H1 (cell line): ENCODE measurements around the gene DNAJC10. TPM values are rescaled to one million over a fixed set of nuclear protein-coding genes. Genes with fewer than 3 reads are reported as not detected.

Experiments
- CTCF ChIA-PET: fragments of 300-600 bp; sonication (Branson Sonifier 250); formaldehyde crosslinking; loops from one replicate; lab custom pipeline; 2021; ENCODE audit not compliant: partially characterized antibody; lab: Charles Lee
- POLR2A ChIA-PET: fragments of 300-600 bp; sonication (Branson Sonifier 250); formaldehyde crosslinking; loops from one replicate; lab custom pipeline; 2021; ENCODE audit warnings: inconsistent platforms; ENCODE audit not compliant: partially characterized antibody; lab: Charles Lee
- DNase-seq, 2 experiments: peaks; one replicate each; pipeline versions ENCODE4 v3.0.0 to v3.0.0-alpha.2; 2010 to 2022; ENCODE audit warnings: low spot score in 2 of 2, low read depth in 1 of 2, mixed read lengths in 1 of 2
- FAIRE-seq: peaks from 2 replicates; lab custom pipeline; 2011; peaks lifted over from hg19 to GRCh38; lab: Jason Lieb, UNC
- H2AFZ ChIP-seq: 2 replicates; pipeline ENCODE4 v1.8.1; 2012; ENCODE audit warnings: low read length, inconsistent platforms
- H2AK5ac ChIP-seq: 2 replicates; pipeline ENCODE4 v1.6.1; 2013; ENCODE audit warnings: low read depth, low read length
- H2BK120ac ChIP-seq: replicated peaks from 2 replicates; pipeline ENCODE3; 2013; ENCODE audit warnings: low read depth, low read length, inconsistent platforms
- H2BK12ac ChIP-seq: 2 replicates; pipeline ENCODE4 v1.6.1; 2013; ENCODE audit warnings: low read depth, low read length
- H2BK15ac ChIP-seq: 2 replicates; pipeline ENCODE4 v1.6.1; 2013; ENCODE audit warnings: low read length
- H2BK20ac ChIP-seq: 2 replicates; pipeline ENCODE4 v1.6.1; 2013; ENCODE audit warnings: low read length
- H2BK5ac ChIP-seq: 2 replicates; pipeline ENCODE4 v1.6.1; 2013; ENCODE audit warnings: low read depth, low read length
- H3K14ac ChIP-seq: 2 replicates; pipeline ENCODE4 v1.6.1; 2013; ENCODE audit warnings: inconsistent platforms; ENCODE audit not compliant: insufficient read length
- H3K18ac ChIP-seq: 2 replicates; pipeline ENCODE4 v1.6.1; 2013; ENCODE audit warnings: low read length; ENCODE audit errors: extremely low read depth
- H3K23ac ChIP-seq: 2 replicates; pipeline ENCODE4 v1.6.1; 2013; ENCODE audit warnings: inconsistent platforms; ENCODE audit not compliant: insufficient read length
- H3K23me2 ChIP-seq: 2 replicates; pipeline ENCODE4 v1.6.1; 2013; ENCODE audit warnings: low read depth, low read length
- H3K27ac ChIP-seq: 2 replicates; pipeline ENCODE4 v1.6.1; 2011; ENCODE audit warnings: low read depth, low read length, inconsistent platforms
- H3K27me3 ChIP-seq, 4 experiments: replicated peaks in 1 of 4; 1 replicate in 1 of 4; 2 replicates in 3 of 4; pipeline versions ENCODE4 v1.6.1 to v1.8.1; 2011 to 2013; ENCODE audit warnings: low read length in 3 of 4, mild to moderate bottlenecking in 3 of 4, inconsistent platforms in 2 of 4, mixed read lengths in 2 of 4, moderate library complexity in 1 of 4; ENCODE audit not compliant: control insufficient read depth in 3 of 4, insufficient read depth in 3 of 4; ENCODE audit errors: extremely low read depth in 1 of 4
- H3K36me3 ChIP-seq, 4 experiments: 2 replicates each; pipeline versions ENCODE4 v1.6.1 to v1.8.1; 2011 to 2013; ENCODE audit warnings: mild to moderate bottlenecking in 4 of 4, low read length in 3 of 4, moderate library complexity in 2 of 4, control low read depth in 1 of 4, inconsistent platforms in 1 of 4; ENCODE audit not compliant: insufficient read depth in 4 of 4, control insufficient read depth in 2 of 4
- H3K4ac ChIP-seq: replicated peaks from 2 replicates; pipeline ENCODE3; 2013; ENCODE audit warnings: low read length, low read depth, mixed read lengths, inconsistent platforms; ENCODE audit not compliant: insufficient read length
- H3K4me1 ChIP-seq, 4 experiments: replicated peaks in 1 of 4; 1 replicate in 1 of 4; 2 replicates in 3 of 4; pipeline versions ENCODE4 v1.6.1 to v1.8.1; 2011 to 2013; ENCODE audit warnings: low read length in 3 of 4, inconsistent platforms in 2 of 4, mixed read lengths in 1 of 4; ENCODE audit not compliant: insufficient read depth in 4 of 4, control insufficient read depth in 3 of 4
- H3K4me2 ChIP-seq, 2 experiments: 2 replicates each; pipeline versions ENCODE4 v1.6.1 to v1.8.1; 2011 to 2013; ENCODE audit warnings: low read depth in 2 of 2, low read length in 2 of 2, control low read depth in 1 of 2, inconsistent platforms in 1 of 2, mild to moderate bottlenecking in 1 of 2; ENCODE audit not compliant: insufficient read depth in 1 of 2
- H3K4me3 ChIP-seq, 4 experiments: fragments of 200-600, 300-600 bp in 1 of 4; sonication (generic), shearing (Covaris generic), sonication (Bioruptor Twin) in 1 of 4; 2 replicates each; pipeline versions ENCODE4 v1.5.1 to v1.8.1; 2011 to 2016; ENCODE audit warnings: low read length in 4 of 4, low read depth in 3 of 4, control low read depth in 2 of 4, inconsistent platforms in 2 of 4, mild to moderate bottlenecking in 2 of 4, mixed read lengths in 1 of 4, moderate library complexity in 1 of 4; ENCODE audit not compliant: insufficient read depth in 2 of 4; ENCODE audit errors: extremely low read depth in 1 of 4
- H3K56ac ChIP-seq: replicated peaks from 2 replicates; pipeline ENCODE3; 2013; ENCODE audit warnings: low read depth, mild to moderate bottlenecking, mixed read lengths, low read length, inconsistent platforms; ENCODE audit not compliant: insufficient read length
- H3K79me1 ChIP-seq: 2 replicates; pipeline ENCODE4 v1.6.1; 2013; ENCODE audit warnings: low read depth, low read length, control low read depth
- H3K79me2 ChIP-seq, 2 experiments: 2 replicates each; pipeline versions ENCODE4 v1.6.1 to v1.8.1; 2012 to 2013; ENCODE audit warnings: low read length in 2 of 2, mild to moderate bottlenecking in 2 of 2, inconsistent platforms in 1 of 2; ENCODE audit not compliant: insufficient read depth in 2 of 2, control insufficient read depth in 1 of 2
- H3K9ac ChIP-seq, 4 experiments: replicated peaks in 1 of 4; 1 replicate in 1 of 4; 2 replicates in 3 of 4; pipeline versions ENCODE4 v1.6.1 to v1.8.1; 2011 to 2013; ENCODE audit warnings: low read depth in 3 of 4, low read length in 3 of 4, control low read depth in 2 of 4, mild to moderate bottlenecking in 2 of 4, moderate library complexity in 2 of 4, inconsistent platforms in 1 of 4; ENCODE audit errors: extremely low read depth in 1 of 4
- H3K9me3 ChIP-seq, 2 experiments: 2 replicates each; pipeline versions ENCODE4 v1.6.1 to v1.8.1; 2012 to 2013; ENCODE audit warnings: mild to moderate bottlenecking in 2 of 2, moderate library complexity in 2 of 2, control low read depth in 1 of 2, inconsistent platforms in 1 of 2, low read depth in 1 of 2, low read length in 1 of 2, mixed read lengths in 1 of 2; ENCODE audit not compliant: insufficient read depth in 2 of 2
- H4K20me1 ChIP-seq, 2 experiments: replicated peaks in 1 of 2; 2 replicates each; pipeline versions ENCODE3 to v1.8.1; 2011 to 2013; ENCODE audit warnings: inconsistent platforms in 2 of 2, low read length in 2 of 2, mild to moderate bottlenecking in 1 of 2; ENCODE audit not compliant: insufficient read depth in 2 of 2, control insufficient read depth in 1 of 2
- H4K5ac ChIP-seq: 2 replicates; pipeline ENCODE4 v1.6.1; 2013; ENCODE audit warnings: low read length, low read depth, mixed read lengths, inconsistent platforms; ENCODE audit not compliant: insufficient read length
- H4K8ac ChIP-seq: 2 replicates; pipeline ENCODE4 v1.8.0; 2013; ENCODE audit warnings: mild to moderate bottlenecking, moderate library complexity, low read length, inconsistent platforms; ENCODE audit not compliant: insufficient read depth; ENCODE audit errors: extremely low read depth
- H4K91ac ChIP-seq: replicated peaks from 2 replicates; pipeline ENCODE3; 2013; ENCODE audit warnings: low read length, mixed read lengths, inconsistent platforms; ENCODE audit not compliant: insufficient read length
- BRCA1 ChIP-seq: IDR thresholded peaks from 2 replicates; pipeline ENCODE4 v1.6.1; 2012; ENCODE audit warnings: low read depth, low read length, improper control_type of control experiment
- E2F6 ChIP-seq: IDR thresholded peaks from 2 replicates; pipeline ENCODE4 v1.6.1; 2012; ENCODE audit warnings: inconsistent platforms
- EP300 ChIP-seq, 2 experiments: IDR thresholded peaks; 1 replicate in 1 of 2; 2 replicates in 1 of 2; pipeline ENCODE4 v1.6.1; 2011 to 2012; ENCODE audit warnings: low read depth in 2 of 2, low read length in 2 of 2, mild to moderate bottlenecking in 2 of 2, borderline replicate concordance in 1 of 2, inconsistent platforms in 1 of 2, moderate library complexity in 1 of 2
- FOSL1 ChIP-seq: IDR thresholded peaks from 2 replicates; pipeline ENCODE4 v1.6.1; 2011; ENCODE audit warnings: mild to moderate bottlenecking, low read depth, low read length, moderate library complexity; ENCODE audit not compliant: insufficient read depth
- JUND ChIP-seq: IDR thresholded peaks from 2 replicates; pipeline ENCODE4 v1.6.1; 2011; ENCODE audit warnings: mild to moderate bottlenecking, improper control_type of control experiment, low read length
- KDM4A ChIP-seq: IDR thresholded peaks from one replicate; pipeline ENCODE4 v1.7.1; 2012; ENCODE audit warnings: low read depth, mild to moderate bottlenecking, moderate library complexity, low read length, inconsistent platforms; ENCODE audit not compliant: severe bottlenecking
- MAFK ChIP-seq: IDR thresholded peaks from 2 replicates; pipeline ENCODE4 v1.6.1; 2012; ENCODE audit warnings: low read depth, mild to moderate bottlenecking, improper control_type of control experiment, low read length
- PHF8 ChIP-seq: fragments of 200-600 bp; sonication (generic); conservative IDR thresholded peaks from 2 replicates; pipeline ENCODE4 v1.7.1; 2012; ENCODE audit warnings: low read depth, mild to moderate bottlenecking, inconsistent platforms, low read length, moderate library complexity
- POLR2A ChIP-seq, 2 experiments: IDR thresholded peaks; 1 replicate in 1 of 2; 2 replicates in 1 of 2; pipeline ENCODE4 v1.6.1; 2011; ENCODE audit warnings: low read depth in 2 of 2, low read length in 2 of 2, mild to moderate bottlenecking in 2 of 2; ENCODE audit errors: control extremely low read depth in 1 of 2
- SIRT6 ChIP-seq: IDR thresholded peaks from one replicate; pipeline ENCODE4 v1.7.1; 2012; ENCODE audit warnings: low read length, inconsistent platforms
- SIX5 ChIP-seq: IDR thresholded peaks from 2 replicates; pipeline ENCODE4 v1.6.1; 2011; ENCODE audit warnings: mild to moderate bottlenecking, low read depth, low read length
- SP1 ChIP-seq: IDR thresholded peaks from 2 replicates; pipeline ENCODE4 v1.6.1; 2011; ENCODE audit warnings: low read depth, low read length
- TAF7 ChIP-seq: optimal IDR thresholded peaks from 2 replicates; pipeline ENCODE3; 2011; ENCODE audit warnings: low read depth, mild to moderate bottlenecking, inconsistent platforms, low read length, moderate library complexity, borderline replicate concordance
- TBP ChIP-seq: IDR thresholded peaks from 2 replicates; pipeline ENCODE4 v1.6.1; 2011; ENCODE audit warnings: low read depth, low read length, improper control_type of control experiment
- YY1 ChIP-seq: IDR thresholded peaks from 2 replicates; pipeline ENCODE4 v1.6.1; 2011; ENCODE audit warnings: low read depth, mild to moderate bottlenecking, low read length
- WGBS, 2 experiments: shearing (Covaris generic) in 1 of 2; methylation state at CpG; one replicate each; pipeline versions ENCODE4 v1.1.6 to v1.1.7; 2013 to 2015; ENCODE audit warnings: low lambda C conversion rate in 2 of 2, mixed read lengths in 2 of 2, inconsistent platforms in 1 of 2, low coverage in 1 of 2, missing lambda C conversion rate in 1 of 2; ENCODE audit not compliant: insufficient replicate concordance in 2 of 2, insufficient coverage in 1 of 2, insufficient read length in 1 of 2; ENCODE audit errors: extremely low coverage in 1 of 2, missing lambda C conversion rate in 1 of 2; 5-methylcytosine and 5-hydroxymethylcytosine counted together
- polyA plus RNA-seq, 7 experiments: library from polyadenylated mRNA; depleted of rRNA in 3 of 7; stranded (reverse) in 5 of 7; unstranded in 2 of 7; fragments of >200 nt in 5 of 7; fragments of 200-250 nt in 2 of 7; gene quantifications; 1 replicate in 5 of 7; 2 replicates in 1 of 7; 4 replicates in 1 of 7; pipeline versions ENCODE4 v1.2.1 to v1.2.3, GENCODE V29; 2011 to 2013; ENCODE audit warnings: missing spikeins in 2 of 7, mixed read lengths in 2 of 7
- total RNA-seq: library from RNA; stranded (reverse); fragmentation: NEBNext Ultra II Directional; extraction: Animal tissue kit (Norgen Biotek cat#: 25700); gene quantifications from 2 replicates; pipeline ENCODE4 v1.2.1, GENCODE V29; 2021

DNAJC10 gene
- total and polyA plus RNA-seq, 2 of the 8 experiments (the other 6 are each of a cell fraction or from before 2014, with no cell fraction given): 23.2 to 121 TPM

GRCh38 chr2:182817558-182817957 is 101.5 kb downstream of the DNAJC10 start:
- Histone ChIP-seq H3K4me3 (no peak overlapping the region), H2AFZ (no peak overlapping the region), H4K20me1 (no peaks in the 10 kb centered on the region), H4K5ac (peak overlapping the region; percentile 0), H3K4me1 (peaks cover 0 to 26% (median 4%) of the 10 kb centered on the region in 4 experiments; a peak in 4 of 7 replicates), H2BK5ac (no peak overlapping the region), H3K79me1 (no peaks in the 10 kb centered on the region), H2BK20ac (no peak overlapping the region), H4K8ac (no peak overlapping the region), H3K27me3 (no peaks in the 10 kb centered on the region), H3K23ac (no peak overlapping the region), H3K27ac (no peak overlapping the region), H3K4me2 (no peak overlapping the region), H4K91ac (no peak overlapping the region), H2BK12ac (no peak overlapping the region), H3K23me2 (no peaks in the 10 kb centered on the region), H3K18ac (no peak overlapping the region; the same call in 1 of the 2 replicates), H3K9ac (no peak overlapping the region), H3K14ac (no peak overlapping the region), H2BK15ac (no peak overlapping the region), H3K4ac (no peak overlapping the region), H2AK5ac (no peak overlapping the region), H3K36me3 (no peaks in the 10 kb centered on the region), H3K9me3 (no peaks in the 10 kb centered on the region), H3K56ac (no peak overlapping the region), H3K79me2 (no peaks in the 10 kb centered on the region), H2BK120ac (no peak overlapping the region)
- CTCF ChIA-PET: interaction anchor here (1.5 to 2.4 kb wide), 6 partner anchors 7 to 46 kb away, joined by 3 to 7 read pairs (median 4); no protein-coding TSS in a partner anchor
- 74% methylated on average over 2 of the region's 2 CpGs; no CpG with 5 or more reads in 1 of the 2 experiments for WGBS, 2 experiments
- FAIRE-seq (no peak), DNase-seq (no peak)
- POLR2A ChIA-PET: no interaction called here
- TF ChIP-seq SIX5: no peak
- no peak for TF ChIP-seq JUND
- TF ChIP-seq TAF7: no peak
- no peak for TF ChIP-seq E2F6
- no peak for TF ChIP-seq SP1
- TF ChIP-seq FOSL1: no peak
- no peak for TF ChIP-seq EP300 (IDR thresholded peaks at IDR 0.05; ENCODE audit: borderline replicate concordance in 1 of 2, low read depth in 2 of 2, low read length in 2 of 2)
- TF ChIP-seq PHF8: no peak
- no peak for TF ChIP-seq YY1
- no peak for TF ChIP-seq POLR2A (IDR thresholded peaks at IDR 0.05; ENCODE audit: control extremely low read depth in 1 of 2, low read depth in 2 of 2, low read length in 2 of 2)
- TF ChIP-seq KDM4A: no peak
- no peak for TF ChIP-seq BRCA1
- no peak for TF ChIP-seq MAFK
- no peak for TF ChIP-seq TBP
- TF ChIP-seq SIRT6: no peak
